ENCODE measurements around the gene ZSWIM8.
A peak's percentile ranks its signal among the peaks of the same experiment; 100 is the strongest.

Gene ZSWIM8

DNA sequence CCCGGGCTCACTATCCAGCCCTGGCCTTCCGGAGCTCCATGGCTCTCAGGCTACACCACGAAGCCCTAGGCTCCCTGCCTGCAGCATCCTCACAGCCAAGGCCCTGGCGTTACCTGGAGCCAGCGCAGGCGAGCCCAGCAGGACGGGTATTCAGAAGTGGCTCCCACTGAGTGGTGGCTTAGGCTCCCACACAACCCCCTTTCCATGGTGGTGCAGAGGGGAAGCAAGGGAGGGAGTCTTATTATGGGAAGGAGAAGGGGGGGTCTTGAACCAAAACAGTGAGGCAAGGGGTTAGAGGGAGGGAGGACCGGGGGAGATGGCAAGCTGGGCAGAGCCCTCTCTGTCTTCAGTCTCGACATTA lies 55.6 kb downstream of the ZSWIM8 start:
- no peak overlapping the region for H3K27ac ChIP-seq
- TF ChIP-seq ZFX (IDR thresholded peaks at IDR 0.05) (no peak), CTCF (conservative IDR thresholded peaks at IDR 0.05) (no peak)

DNA sequence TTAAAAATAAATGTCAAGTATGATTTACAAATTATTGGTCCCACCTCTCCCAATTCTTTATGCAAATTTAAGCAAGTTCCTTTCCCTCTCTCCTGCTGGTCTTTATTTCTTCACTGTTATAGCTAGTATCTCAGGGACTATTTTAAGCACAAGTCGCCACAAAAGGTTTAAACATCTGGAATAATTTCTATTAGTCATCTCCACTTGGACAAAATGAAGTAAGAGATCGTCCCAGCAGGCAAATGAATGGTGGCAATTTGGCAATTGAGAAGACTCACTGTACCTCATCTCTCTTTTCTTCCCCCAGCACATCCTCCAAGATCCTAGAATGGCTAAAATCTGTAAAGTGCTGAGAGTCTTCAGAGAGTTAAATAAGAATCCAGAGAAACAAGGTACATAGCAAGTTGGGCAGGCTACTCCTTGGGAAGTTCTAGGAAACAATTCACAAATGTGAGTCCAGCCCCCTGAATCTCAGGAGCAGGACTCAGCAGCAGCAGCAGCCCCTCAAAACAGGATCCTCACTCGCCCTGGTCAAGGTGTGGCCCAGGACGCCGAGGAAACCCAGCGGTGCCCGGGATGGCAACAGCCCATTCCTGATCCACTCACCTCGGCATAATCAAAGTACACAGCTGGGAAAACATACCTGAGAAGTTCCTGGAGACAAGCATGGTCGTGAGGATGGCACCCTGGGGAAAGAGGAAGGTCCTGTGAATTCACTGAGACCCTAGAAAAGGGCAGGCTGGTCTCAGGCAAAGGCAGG lies 56.3 kb downstream of the ZSWIM8 start:
- TF ChIP-seq ZFX (IDR thresholded peaks at IDR 0.05) (no peak), CTCF (conservative IDR thresholded peaks at IDR 0.05) (no peak)
- no peak overlapping the region for H3K27ac ChIP-seq

DNA sequence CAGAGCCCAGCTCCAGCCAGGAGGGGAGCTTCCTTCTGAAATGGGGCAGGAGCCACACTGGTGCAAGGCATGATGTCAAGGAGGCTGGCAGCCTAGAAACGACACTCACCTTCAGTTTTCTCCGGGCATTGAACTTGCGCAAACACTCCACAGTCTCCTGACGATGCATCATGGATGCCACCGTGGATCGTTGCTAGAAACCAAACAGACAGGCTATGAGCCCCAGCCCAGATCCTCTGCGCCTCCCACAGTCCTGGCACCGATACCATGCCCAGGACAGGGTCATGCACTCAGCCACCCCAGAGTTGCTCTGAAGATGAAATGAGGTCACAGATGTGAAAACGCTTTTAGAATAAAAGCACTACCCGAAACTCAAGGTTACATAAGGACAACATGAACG lies 56.9 kb downstream of the ZSWIM8 start:
- TF ChIP-seq CTCF (conservative IDR thresholded peaks at IDR 0.05): no peak
- no peak for TF ChIP-seq ZFX (IDR thresholded peaks at IDR 0.05)

GRCh38 chr10:73843261-73843660 lies 57.9 kb downstream of the ZSWIM8 start:
- TF ChIP-seq ZFX (IDR thresholded peaks at IDR 0.05) (no peak), CTCF (conservative IDR thresholded peaks at IDR 0.05) (no peak)
- H3K27ac ChIP-seq: no peak overlapping the region

More for the DNA sequence above, 56.9 kb downstream of the ZSWIM8 start:
- no peak overlapping the region for H3K27ac ChIP-seq

DNA sequence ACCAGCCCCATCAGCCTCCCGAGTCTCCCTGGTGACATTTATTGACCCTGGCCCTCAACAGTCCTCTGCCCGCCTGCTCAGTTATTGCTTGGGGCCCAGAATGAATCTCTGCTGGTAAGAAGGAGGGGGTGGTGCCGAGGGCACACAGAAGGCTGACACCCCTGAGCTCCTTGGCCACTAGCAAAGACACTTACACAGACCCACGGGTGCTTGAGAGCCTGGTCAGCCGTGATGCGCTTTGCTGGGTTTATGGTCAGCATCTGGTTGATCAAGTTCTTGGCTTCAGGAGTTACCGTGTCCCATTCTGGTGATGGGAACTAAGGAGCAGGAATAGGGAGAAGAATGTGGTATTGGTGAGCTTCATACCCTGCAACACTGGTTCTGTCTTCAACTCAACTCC lies 61.6 kb downstream of the ZSWIM8 start:
- H3K27ac ChIP-seq: no peak overlapping the region
- TF ChIP-seq CTCF (conservative IDR thresholded peaks at IDR 0.05) (no peak), ZFX (IDR thresholded peaks at IDR 0.05) (no peak)

DNA sequence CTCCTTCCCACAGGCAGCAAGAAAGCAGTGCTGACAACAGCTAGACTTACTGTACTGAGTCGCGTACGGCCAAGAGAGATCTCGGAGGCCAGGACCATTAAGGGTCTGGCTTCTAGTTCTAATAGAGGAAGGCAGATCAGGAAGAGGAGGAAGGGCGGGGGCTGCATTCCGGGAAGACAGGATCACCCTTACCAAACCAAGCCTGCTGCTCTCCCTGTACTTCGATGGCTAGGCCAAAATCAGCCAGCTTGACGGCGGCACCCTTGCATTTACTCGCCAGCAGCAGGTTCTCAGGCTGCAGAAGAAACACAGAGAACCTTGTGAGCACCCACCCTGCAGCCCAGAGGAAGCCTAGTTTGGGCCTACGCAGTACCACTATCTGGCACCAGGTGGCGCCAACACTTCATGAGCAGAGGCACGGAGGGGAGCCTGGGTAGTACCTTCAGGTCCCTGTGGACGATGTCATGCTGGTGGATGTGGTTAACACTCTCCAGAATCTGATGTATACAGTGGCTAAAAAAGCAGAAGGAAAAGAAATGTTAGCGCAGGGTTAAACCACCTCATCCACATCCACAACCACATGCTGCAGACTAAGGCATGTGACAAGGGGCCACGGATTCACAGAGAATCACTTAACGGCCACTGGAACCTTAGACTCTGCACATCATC lies 63.5 kb downstream of the ZSWIM8 start:
- H3K27ac ChIP-seq: no peak overlapping the region
- TF ChIP-seq CTCF (conservative IDR thresholded peaks at IDR 0.05) (peak; percentile 98), ZFX (IDR thresholded peaks at IDR 0.05) (no peak)

GRCh38 chr10:73850211-73850610 lies 64.8 kb downstream of the ZSWIM8 start:
- H3K27ac ChIP-seq: no peak overlapping the region
- TF ChIP-seq ZFX (IDR thresholded peaks at IDR 0.05): no peak
- TF ChIP-seq CTCF (conservative IDR thresholded peaks at IDR 0.05): no peak
